ENCODE results near the gene CASP2.
A peak's percentile ranks its signal among the peaks of the same experiment; 100 is the strongest.

The CASP2 gene

DNA sequence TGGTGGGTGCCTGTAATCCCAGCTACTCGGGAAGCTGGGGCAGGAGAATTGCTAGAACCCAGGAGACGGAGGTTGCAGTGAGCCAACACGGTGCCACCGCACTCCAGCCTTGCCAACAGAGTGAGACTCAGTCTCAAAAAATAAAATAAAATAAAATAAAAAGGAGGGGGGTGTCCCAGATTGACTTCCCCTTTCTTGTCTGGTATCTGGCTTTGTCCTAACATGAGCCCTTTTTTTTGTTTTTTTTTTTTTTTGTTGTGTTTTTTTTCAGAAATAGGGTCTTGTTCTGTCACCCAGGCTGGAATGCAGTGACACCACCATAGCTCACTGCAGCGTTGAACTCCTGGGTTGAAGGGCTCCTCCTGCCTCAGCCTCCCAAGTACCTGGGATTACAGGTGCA, 4.7 kb downstream of the CASP2 start:
- Histone ChIP-seq H3K27me3 (no peaks in the 10 kb centered on the region), H3K9me3 (no peaks in the 10 kb centered on the region), H3K4me3 (ENCODE audit: low read depth in 1 of 2, low read length in 1 of 2) (no peak overlapping the region), H3K36me3 (peaks cover 51% of the 10 kb centered on the region), H3K27ac (no peak overlapping the region), H3K4me1 (ENCODE audit: control insufficient read depth in 1 of 2, insufficient read depth in 1 of 2, low read depth in 1 of 2, low read length in 1 of 2) (peaks cover 29 to 35% of the 10 kb centered on the region in 2 experiments)
- TF ChIP-seq, protein P1, sequence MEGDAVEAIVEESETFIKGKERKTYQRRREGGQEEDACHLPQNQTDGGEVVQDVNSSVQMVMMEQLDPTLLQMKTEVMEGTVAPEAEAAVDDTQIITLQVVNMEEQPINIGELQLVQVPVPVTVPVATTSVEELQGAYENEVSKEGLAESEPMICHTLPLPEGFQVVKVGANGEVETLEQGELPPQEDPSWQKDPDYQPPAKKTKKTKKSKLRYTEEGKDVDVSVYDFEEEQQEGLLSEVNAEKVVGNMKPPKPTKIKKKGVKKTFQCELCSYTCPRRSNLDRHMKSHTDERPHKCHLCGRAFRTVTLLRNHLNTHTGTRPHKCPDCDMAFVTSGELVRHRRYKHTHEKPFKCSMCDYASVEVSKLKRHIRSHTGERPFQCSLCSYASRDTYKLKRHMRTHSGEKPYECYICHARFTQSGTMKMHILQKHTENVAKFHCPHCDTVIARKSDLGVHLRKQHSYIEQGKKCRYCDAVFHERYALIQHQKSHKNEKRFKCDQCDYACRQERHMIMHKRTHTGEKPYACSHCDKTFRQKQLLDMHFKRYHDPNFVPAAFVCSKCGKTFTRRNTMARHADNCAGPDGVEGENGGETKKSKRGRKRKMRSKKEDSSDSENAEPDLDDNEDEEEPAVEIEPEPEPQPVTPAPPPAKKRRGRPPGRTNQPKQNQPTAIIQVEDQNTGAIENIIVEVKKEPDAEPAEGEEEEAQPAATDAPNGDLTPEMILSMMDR (IDR thresholded peaks at IDR 0.05) = no peak

DNA sequence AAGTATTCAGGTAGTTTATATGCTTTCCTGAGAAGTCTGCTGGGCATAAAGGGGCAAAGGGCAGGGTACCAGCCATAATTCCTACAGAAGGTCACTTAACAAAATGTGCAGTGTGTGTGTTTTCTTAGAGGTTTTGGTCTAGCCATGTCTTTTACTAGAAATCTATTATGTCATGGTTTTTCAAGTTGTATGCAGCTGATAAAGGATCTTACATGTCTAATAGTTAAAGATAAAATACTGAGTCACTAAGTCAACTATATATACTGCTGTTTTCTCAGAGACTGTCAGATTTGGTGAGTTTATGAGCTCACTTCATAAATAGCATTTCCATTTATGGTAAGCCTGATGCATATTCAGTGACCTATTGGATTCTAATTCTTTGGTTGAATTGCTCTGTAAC, 7.7 kb downstream of the CASP2 start:
- Histone ChIP-seq H3K27ac (no peak overlapping the region), H3K27me3 (no peaks in the 10 kb centered on the region), H3K4me3 (ENCODE audit: low read depth in 1 of 2, low read length in 1 of 2) (no peak overlapping the region), H3K36me3 (peaks cover 66% of the 10 kb centered on the region), H3K4me1 (ENCODE audit: control insufficient read depth in 1 of 2, insufficient read depth in 1 of 2, low read depth in 1 of 2, low read length in 1 of 2) (peaks cover 23 to 26% of the 10 kb centered on the region in 2 experiments), H3K9me3 (no peaks in the 10 kb centered on the region)
- TF ChIP-seq, protein P1 (IDR thresholded peaks at IDR 0.05) = no peak

DNA sequence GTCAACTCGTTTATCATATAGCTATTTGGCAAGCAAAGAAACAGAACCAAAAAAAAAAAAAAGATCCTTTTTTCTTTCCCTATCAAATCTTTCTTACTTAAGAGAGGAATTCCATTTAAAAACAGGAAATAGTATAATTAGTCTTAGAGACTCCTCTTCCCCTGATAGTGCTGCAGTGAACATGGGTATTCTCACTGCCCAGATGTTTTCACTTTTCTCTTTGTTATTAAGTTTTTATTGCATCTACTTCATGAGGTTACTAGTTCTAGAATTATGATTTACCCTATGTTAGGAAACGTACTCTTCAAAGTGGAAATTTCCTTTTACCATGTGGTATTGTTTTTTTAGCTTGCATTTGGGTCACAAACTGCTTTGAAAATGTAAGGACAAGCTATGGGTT, 8.5 kb downstream of the CASP2 start:
- H3K4me1 ChIP-seq (ENCODE audit: control insufficient read depth in 1 of 2, insufficient read depth in 1 of 2, low read depth in 1 of 2, low read length in 1 of 2) = peaks cover 28 to 32% of the 10 kb centered on the region in 2 experiments

GRCh38 chr7:143299346-143299745, 11.2 kb downstream of the CASP2 start:
- H3K27ac ChIP-seq = peak overlapping the region; percentile 80
- no peaks in the 10 kb centered on the region for H3K27me3 ChIP-seq
- TF ChIP-seq, protein P1 (IDR thresholded peaks at IDR 0.05) = no peak

More for the DNA sequence above, 8.5 kb downstream of the CASP2 start:
- TF ChIP-seq, protein P1 (IDR thresholded peaks at IDR 0.05) = no peak
- Histone ChIP-seq H3K9me3 (no peaks in the 10 kb centered on the region), H3K27ac (no peak overlapping the region), H3K27me3 (no peaks in the 10 kb centered on the region), H3K4me3 (ENCODE audit: low read depth in 1 of 2, low read length in 1 of 2) (no peak overlapping the region), H3K36me3 (peaks cover 64% of the 10 kb centered on the region)

GRCh38 chr7:143299840-143300239, 11.7 kb downstream of the CASP2 start:
- Histone ChIP-seq H3K4me1 (ENCODE audit: control insufficient read depth in 1 of 2, insufficient read depth in 1 of 2, low read depth in 1 of 2, low read length in 1 of 2) (peaks cover 33 to 36% of the 10 kb centered on the region in 2 experiments), H3K36me3 (peaks cover 46% of the 10 kb centered on the region), H3K9me3 (no peaks in the 10 kb centered on the region), H3K4me3 (ENCODE audit: low read depth in 1 of 2, low read length in 1 of 2) (peak overlapping the region in 1 of 2 experiments; percentile 33), H3K27ac (peak overlapping the region; percentile 80), H3K27me3 (no peaks in the 10 kb centered on the region)
- TF ChIP-seq, protein P1 (IDR thresholded peaks at IDR 0.05) = peak; percentile 52

More at GRCh38 chr7:143299346-143299745, 11.2 kb downstream of the CASP2 start:
- Histone ChIP-seq H3K9me3 (no peaks in the 10 kb centered on the region), H3K4me1 (ENCODE audit: control insufficient read depth in 1 of 2, insufficient read depth in 1 of 2, low read depth in 1 of 2, low read length in 1 of 2) (peaks cover 35 to 39% of the 10 kb centered on the region in 2 experiments), H3K4me3 (ENCODE audit: low read depth in 1 of 2, low read length in 1 of 2) (no peak overlapping the region), H3K36me3 (peaks cover 46% of the 10 kb centered on the region)

Data from neutrophil (primary cell).